Left kidney (tissue), 8 donors: ENCODE results near the gene SCAANT1. TPM values are rescaled to one million over a fixed set of nuclear protein-coding genes. Genes with fewer than 3 reads are reported as not detected.
A peak's percentile ranks its signal among the peaks of the same experiment; 100 is the strongest.

Source experiments
- DNase-seq: peaks from one replicate; pipeline ENCODE4 v3.0.0-alpha.2; 2013
- long read RNA-seq, 8 donors: transcript quantifications; one replicate each; lab custom pipeline, GENCODE V29; 2026
- polyA plus RNA-seq: library from polyadenylated mRNA; unstranded; fragments of 120-200 nt; gene quantifications from one replicate; pipeline ENCODE4 v1.2.1, GENCODE V29; 2013; ENCODE audit not compliant: insufficient read length

The SCAANT1 gene
- polyA plus RNA-seq, result 1.0 TPM
- long read RNA-seq, donor 1, result 0 reads
- long read RNA-seq, donor 2, result 0 reads
- long read RNA-seq, donor 3, result 0 reads
- long read RNA-seq, donor 4, result 0 reads
- long read RNA-seq, donor 5, result 0 reads
- long read RNA-seq, donor 6, result 0 reads
- long read RNA-seq, donor 7, result 0 reads
- long read RNA-seq, donor 8, result 0 reads

DNA sequence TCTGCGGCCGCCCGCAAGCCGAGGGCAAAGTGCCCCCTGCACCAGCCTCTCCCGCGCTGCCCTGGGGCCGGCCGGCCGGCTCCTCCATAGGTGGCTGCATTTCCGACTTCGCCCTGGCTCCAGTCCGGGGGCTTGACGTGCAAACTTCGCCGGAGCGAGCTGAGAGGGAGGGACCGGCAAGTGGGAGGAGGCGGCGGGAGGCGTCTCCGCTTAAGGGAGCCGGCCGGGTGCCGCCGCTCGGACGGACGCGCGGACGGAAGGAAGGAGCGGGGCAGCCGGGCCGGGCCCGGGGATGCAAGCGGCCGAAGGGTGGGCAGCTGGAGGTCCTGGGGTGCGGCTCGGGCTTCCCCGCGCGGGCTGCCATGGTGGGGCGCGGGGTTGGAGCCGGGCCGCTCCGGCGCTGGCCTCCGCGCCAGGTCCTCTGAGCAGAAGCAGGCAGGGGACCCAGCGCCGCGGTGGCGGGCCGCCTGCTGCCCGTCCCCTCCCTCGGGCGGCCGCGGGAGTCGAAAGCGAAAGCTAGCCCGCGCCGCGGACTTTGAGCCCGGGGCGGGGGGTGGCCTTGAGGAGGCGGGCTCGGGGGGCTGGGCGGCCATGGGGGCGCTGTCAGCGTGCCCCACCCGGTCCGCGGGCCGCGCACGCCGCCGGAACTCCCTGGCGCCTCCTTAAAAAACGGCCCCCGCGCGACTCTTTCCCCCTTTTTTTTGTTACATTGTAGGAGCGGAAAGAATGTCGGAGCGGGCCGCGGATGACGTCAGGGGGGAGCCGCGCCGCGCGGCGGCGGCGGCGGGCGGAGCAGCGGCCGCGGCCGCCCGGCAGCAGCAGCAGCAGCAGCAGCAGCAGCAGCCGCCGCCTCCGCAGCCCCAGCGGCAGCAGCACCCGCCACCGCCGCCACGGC, at the start of gene SCAANT1:
TSS of gene SCAANT1 (minus strand) at position 511 of the 895 bp plus-strand sequence.
- DNase-seq, result peak; percentile 80

DNA sequence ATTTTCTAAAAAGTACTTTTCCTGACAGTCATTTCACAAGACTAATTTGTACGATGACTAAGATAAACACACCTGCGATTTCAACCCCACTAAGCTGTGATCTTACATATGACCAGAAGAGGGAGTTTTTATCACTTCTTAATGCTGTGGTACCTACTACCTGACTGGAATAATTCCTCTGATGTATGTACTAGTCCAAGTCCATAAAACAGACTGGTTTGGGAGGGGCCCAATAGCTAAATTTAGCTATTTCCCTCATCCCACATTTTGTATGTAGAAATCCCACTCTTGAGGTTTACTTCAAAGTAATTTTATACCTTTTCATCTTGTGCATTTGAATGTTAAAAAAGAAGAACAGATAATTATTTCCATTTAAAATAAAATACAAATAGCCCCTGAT, 49.7 kb upstream of the SCAANT1 start:
- DNase-seq, result no peak

DNA sequence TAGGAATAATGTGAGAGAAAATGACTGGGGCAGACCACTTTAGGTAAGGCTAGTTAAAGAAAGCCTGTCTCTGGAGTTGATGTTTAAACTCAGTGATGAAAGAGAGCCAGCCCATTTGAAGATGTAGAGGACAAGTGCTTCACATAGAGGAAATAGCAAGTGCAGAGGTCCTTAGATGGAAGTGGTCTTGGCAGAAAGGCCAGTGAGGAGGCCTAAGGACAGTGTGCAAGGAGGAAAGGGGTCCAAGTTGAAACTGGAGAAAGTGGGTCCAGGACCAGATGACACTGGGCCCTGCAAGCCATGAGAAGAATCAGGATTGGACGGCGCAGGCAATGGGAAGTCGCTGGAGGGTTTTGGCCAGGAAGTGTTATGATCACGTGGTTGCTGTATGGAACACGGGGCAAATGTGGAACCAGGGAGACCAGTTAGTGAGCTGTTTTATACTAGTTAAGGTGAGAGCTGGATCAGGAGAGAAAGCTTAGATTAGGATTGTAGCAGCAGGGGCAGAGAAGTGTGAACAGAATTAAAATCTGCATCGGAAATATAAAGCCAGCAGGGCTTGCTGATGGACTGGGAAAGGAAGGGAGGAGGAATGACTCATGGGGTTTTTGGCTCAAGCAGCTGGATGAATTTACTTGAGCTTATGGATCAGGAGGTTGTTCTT, 48.0 kb upstream of the SCAANT1 start:
- DNase-seq, result no peak

DNA sequence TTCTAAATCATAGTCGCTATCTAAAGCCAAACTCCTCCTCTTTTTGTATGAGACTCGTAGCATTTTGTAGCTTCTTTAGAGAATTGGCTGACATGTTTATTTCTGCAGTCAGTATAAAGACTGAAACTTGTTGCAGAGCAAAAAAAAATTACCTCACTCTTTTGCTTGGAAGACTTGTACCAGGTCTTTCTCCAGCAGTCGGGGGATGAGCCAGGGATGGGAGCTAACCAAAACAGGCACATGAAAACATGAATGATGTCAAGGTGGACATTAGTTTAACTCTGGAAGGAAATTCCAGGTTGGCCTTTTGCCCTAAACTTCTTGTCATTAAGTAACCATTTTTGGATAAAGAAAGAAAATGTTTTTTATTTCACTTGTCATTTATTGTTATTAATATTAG, 47.0 kb upstream of the SCAANT1 start:
- no peak for DNase-seq

DNA sequence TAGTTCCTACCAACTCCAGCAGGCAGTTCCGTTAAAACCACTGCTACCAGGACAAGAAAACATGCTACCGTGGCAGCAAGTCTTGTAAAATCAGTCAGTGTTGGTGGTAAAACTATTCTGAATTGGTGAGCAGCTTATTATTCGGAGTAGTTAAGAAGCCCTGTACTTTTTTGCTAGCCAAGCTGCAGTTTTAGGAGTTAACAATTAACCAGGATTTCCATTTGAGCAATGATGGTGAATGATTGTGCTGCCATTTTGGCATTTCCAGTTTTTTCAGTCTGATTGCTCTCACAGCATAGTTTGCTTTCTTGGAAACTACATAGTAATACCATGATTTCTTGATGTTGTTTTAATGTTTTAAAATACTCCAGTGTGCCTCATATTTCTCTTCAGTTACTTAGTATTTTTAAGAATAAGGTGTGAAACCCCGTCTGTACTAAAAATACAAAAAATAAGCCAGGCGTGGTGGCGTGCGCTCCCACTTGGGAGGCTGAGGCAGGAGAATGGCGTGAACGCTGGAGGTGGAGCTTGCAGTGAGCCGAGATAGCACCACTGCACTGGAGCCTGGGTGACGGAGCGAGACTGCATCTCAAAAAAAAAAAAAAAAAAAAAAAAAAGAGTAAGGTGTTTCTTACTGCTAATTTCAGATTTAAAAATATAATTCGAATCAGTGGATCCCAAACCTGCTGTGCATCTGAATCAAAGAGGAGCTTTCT, 43.8 kb upstream of the SCAANT1 start:
- DNase-seq, result no peak

DNA sequence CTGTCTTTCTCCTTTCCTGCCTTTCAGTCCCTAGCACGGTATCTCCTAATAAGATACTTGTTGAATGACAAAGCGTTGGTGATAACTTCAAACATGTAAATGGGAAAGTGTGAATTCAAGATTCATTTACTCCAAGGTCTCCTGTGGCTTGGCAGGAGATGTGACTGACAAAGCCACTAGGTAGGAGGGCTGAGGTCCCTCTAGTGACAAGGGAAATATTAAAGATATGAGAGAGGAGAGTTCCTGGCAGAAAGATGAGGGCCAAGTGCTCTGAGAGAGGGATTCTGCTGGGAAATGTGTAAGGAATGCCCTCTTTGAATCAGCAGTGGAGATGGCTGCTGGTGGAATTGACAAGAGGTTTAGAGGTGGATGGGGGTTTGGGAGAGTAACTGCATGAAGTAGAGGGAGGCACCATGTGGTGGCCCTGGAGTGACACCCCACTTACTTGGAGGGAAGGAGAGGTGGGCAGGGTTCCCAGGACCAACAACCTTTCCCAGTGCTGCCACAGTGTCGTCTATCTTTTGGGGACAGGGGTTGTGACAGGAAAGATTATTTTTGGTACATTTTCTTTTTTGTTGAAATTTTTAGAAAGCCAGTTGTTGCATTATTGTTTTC, 43.0 kb upstream of the SCAANT1 start:
- no peak for DNase-seq

DNA sequence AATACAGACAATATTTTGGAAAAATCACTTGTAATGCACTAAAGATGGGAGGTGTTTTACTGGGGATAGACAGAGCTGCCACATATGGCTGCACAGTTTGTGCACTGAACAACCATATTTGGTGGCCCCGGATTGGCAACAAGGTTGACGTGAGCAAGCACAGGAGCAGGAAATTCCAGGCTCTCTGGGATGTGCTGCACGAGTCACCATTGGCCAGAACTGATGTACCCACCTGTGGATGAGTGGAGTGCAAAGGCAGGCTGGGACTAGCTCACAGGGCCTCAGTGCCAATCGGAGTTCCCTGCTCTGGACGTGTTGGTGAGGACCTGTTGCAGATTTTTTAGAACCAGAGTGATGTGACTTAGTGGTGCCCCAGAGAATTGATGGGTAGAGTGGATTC, 42.0 kb upstream of the SCAANT1 start:
- DNase-seq, result no peak

DNA sequence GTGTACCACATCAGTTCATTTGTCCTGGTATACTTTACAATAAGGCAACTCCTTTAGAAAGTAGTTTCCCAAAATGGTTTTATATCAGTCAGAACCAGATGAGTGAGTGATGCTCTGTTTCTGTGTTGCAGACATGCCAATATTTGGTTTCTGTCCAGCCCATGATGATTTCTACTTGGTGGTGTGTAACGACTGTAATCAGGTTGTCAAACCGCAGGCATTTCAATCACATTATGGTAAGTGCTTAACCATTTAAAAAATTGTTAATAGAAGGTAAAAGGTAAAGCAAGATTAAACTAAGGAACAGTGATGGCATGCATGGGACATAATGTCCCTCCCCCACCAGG, 40.0 kb upstream of the SCAANT1 start:
- no peak for DNase-seq

DNA sequence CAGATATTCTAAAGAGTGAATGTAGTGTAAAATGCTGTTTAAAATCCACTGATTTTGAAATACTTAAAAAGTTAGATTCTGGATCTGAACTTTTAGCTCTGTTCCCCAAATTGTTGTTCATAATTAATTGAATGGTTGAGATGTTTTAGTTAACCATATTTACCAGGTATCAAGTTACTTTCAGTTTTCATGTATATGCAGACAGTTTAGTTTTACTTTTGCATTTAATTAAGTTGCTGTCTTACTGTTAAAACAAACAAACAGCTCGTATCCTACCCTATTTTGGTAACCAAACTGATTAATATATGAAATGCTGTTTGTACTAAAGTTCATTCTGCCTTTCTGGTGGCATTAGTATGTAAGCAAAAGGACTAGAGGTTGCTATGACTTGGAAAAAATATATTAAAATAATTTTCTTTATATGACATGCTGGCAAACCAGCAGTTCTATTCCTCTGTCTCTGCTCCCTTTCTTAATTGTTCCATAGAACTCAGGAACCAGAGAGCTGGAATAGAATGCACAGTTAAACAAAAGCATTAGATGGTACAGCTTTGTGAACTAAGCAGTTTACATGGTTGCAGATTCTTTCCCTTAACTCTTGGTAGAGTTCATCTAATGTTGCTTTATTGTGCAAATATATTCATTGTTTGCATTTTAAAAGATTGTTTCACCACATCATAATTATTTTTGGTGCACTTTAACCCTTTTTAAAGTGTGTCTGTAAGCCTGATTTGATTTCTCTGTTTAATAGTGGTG, 39.5 kb upstream of the SCAANT1 start:
- no peak for DNase-seq

DNA sequence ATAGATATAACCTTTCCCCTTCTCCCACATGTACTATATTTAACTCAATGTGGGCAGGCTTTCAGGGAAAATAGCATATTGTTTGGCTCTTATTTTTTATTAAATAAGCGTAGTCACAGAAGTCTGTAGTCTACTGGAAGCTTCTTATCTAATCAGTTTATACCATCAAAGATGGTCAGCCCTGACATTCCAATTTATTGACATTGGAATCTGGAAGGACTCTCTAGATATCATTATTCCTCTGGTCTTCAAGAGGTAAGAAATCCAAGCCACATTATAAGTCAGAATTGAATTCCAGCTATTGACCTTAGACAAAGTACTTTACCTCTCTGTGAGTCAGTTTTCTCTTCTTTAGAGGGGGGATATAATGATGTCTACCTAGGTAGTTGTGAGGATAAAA, 38.5 kb upstream of the SCAANT1 start:
- no peak for DNase-seq

DNA sequence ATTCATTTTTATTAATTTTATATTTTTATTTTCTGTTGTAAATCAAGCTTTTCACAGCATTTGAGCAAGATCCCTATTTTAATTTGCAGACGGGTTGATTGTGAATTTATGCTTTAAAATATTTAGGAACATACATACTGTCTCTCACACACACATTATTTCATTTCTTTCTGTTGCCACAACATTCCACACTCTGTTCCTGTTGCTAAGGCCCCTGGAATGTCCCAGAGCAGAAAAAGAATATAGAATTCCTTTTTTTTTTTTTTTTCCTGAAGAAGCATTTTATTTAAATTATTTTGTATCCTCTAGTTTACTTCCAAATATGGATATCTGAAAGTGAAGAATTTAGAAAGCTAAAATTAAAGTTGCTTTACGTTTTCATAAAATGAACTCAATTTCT, 36.8 kb upstream of the SCAANT1 start:
- no peak for DNase-seq

DNA sequence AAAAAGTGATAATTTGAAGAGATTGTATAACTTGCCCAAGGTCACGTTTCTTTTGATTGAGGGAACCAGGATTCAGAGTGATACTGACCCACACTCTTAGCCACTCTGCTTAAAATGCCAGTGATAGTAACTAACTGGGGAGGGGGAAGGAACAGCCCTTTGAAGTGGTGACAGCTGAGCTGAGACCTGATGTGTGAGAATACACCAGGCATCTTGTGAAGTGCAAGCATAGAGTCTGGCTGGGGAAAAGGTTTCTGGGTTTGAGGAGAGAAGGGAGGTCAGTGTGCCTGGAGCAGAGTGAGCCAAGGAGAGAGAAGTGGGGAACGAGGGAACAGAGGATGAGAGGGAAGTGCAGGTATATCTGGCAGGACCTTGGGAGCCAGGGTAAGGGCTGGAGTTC, 35.4 kb upstream of the SCAANT1 start:
- DNase-seq, result no peak

DNA sequence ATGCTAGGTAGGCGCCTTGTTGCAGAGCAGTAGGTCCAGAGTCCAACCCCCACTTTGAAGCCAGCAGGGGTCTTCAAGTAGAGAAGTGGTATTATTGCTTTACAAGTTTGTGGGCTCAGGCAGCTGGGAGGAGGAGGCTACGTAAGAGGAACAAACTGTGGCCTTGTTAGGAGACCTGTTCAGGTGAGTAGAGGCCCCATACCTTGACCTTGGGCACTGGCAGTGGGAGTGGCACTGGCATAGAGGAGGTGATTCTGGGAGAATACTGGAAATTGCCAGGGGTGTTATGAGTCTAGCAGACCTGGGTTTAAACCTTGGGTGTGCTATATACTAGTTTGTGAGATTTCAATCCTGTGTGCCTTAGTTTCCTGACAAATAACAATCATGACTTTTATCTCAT, 34.6 kb upstream of the SCAANT1 start:
- DNase-seq, result no peak

DNA sequence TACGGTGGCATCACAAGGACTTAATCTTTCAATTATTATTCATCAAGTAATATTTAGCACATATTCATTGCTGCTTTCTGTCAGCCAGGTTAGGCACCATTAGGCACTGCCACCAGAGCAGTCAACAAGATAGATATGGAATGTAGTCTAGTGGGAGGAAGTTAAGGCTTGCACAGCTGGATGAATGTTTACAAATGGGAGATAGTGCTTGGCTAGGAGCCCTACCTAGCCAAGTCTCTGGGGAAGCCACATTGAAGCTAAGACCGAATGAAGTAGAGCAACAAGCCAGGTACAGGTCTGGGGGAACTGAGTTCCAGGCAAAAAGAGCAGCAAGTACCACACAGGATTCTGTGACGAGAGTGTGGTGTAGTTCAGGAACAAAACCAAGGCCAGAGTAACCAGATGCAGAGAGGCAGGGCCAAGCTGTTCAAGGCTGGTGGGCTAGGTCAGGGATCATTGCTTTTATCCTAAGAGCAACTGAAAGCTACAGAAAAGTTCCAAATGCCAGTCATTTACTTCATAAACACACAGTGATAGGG, 33.4 kb upstream of the SCAANT1 start:
- no peak for DNase-seq

DNA sequence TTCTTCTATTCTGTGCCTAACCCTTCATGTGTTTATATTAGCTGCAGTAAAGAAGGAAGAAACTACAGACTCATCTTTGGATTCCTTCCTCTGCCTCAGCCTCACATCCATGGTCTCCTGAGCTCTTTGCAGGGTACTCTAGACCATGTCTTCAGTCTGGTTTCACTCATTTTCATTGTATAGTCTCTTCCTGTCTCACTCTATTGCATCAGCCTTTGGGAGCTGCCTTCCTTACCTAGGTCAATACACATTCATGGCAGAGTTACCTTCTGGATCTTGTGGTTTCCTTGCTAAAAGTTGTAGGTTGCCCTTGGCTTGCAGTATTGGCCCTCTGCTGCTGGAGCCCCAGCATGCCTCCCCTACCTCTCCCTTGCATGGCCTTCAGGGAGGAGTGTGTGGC, 31.5 kb upstream of the SCAANT1 start:
- DNase-seq, result no peak

DNA sequence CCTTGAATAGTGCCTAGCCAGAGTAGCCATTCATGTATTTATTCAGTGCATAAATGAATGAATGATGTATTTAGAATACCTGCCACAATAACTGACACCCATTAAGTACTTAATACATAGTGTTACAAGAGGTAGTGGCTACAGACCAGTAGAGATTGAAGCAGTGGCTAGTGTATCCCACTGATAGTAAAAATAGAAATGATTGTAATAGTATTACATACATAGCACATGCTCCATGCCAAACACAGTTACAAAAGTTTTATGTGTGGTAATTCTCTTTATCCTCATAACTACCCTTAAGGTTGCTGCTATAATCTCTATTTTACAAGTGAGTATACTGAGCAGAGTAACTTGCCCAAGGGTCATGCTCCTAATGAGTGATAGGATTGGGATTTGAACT, 30.3 kb upstream of the SCAANT1 start:
- no peak for DNase-seq

DNA sequence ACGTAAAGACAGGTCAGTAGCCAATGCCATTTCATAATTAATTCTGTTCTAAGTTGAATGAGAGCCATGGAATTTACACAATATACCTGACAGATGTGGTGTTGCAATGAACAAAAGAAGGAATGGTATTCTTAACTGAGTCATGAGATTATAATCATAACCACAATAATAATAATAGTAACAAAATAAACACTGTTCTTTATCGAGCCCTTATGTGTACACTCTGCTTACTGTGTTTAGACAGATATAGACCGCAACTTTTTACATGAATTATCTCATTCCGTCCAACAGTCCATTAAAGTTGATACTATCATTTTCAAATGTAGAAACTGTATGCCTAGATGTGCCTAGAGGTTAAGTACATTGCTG, 28.2 kb upstream of the SCAANT1 start:
- no peak for DNase-seq

DNA sequence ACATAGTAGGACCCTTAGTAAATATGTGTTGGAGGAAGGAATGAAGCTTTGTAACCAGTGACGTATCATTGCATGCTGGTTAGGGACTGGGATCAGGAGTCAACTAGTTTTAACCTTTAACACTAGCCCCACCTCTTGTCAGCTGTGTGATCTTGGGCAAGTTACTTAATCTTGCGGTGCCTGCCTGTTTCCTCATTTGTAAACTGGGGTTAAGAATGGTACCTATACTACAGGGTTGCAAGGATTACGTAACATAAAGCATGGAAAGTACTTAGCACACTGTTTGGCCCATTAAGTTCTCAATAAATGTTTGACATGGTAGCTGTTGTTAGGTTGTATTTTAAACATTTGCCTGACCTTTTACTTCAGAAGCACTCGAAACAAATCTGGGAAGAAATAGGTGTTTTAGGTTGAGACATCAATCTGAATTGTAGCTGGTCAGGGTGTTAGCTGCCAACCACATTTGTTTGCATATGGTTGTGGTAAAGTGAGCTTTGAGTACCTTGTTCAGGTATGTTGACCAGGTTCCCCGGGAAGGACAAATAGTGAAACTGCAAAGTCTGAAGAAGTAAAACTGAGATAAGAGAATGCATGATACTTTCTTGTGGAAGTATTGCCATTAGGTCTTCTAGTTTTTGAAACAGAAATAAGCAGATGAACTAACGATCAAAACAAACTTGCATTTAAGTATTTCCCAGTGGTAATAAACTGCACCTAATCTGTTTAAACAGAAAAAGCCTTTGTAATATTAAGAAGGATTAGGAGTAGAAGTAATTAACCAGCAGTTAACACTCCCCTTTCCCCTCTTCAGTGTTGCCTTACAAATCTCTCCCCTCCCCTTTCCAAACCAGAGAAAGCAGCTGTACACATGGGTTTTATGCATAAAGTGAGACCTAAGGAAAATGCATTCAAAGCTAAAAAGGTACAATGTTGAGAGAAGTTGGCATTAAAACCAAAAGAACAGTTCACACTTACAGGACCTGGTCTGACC, 25.8 kb upstream of the SCAANT1 start:
- no peak for DNase-seq

DNA sequence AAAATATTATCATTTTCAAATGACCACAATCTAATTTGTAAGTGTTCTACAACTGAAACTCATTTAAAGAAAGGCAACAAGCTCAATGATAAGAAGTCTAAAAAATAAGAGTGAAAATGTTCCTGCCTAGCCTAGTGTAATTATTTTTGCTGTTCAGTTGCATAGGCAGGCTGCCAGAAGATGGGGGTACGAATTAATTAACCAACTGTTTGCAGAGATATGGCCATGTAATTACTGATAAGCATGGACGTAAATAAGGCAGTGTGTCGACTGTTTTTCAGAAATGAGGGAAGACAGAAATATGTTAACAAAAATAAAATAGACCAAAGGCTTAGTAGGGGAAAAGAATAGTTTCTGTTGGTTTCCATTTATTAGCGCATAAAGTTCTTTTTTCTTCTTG, 24.7 kb upstream of the SCAANT1 start:
- DNase-seq, result no peak
